A549 (cell line): Measurements from ENCODE around the gene PLCD1.
"Not testable (repeated sequence)": the region's sequence is repeated elsewhere in the genome, so short reads cannot be mapped to it uniquely, and the experiment has no call there.

Experiments
- CTCF ChIP-seq: fragments of >200 bp; sonication (Bioruptor Twin); formaldehyde crosslinking; IDR thresholded peaks from 3 replicates; pipeline ENCODE4 v1.5.1; 2016
- EHMT2 ChIP-seq: fragments of 200-600 bp; sonication (generic); IDR thresholded peaks from 2 replicates; pipeline ENCODE4 v1.6.1; 2016; ENCODE audit warnings: antibody characterized with exemption, low read depth, mild to moderate bottlenecking, moderate library complexity
- HDAC2 ChIP-seq: fragments of 200-600 bp; sonication (generic); IDR thresholded peaks from 2 replicates; pipeline ENCODE4 v1.6.1; 2016
- JUN ChIP-seq, 2 experiments: fragments of >200 bp; sonication (Bioruptor Twin); formaldehyde crosslinking; IDR thresholded peaks; 2 replicates in 1 of 2; 3 replicates in 1 of 2; pipeline ENCODE4 v1.6.1; 2016 to 2017
- JUNB ChIP-seq: fragments of >200 bp; sonication (Bioruptor Twin); formaldehyde crosslinking; IDR thresholded peaks from 2 replicates; pipeline ENCODE4 v1.6.1; 2016
- NFE2L2 ChIP-seq: fragments of 150-350 bp; conservative IDR thresholded peaks from 2 replicates; pipeline ENCODE4 v1.6.1; 2014; ENCODE audit warnings: low read length
- POLR2A ChIP-seq: IDR thresholded peaks from 2 replicates; pipeline ENCODE4 v1.6.1; 2012; ENCODE audit warnings: mild to moderate bottlenecking, low read length
- REST ChIP-seq: fragments of 200-600 bp; sonication (generic); IDR thresholded peaks from 2 replicates; pipeline ENCODE4 v1.6.1; 2016; ENCODE audit warnings: antibody characterized with exemption, mild to moderate bottlenecking, moderate library complexity
- SMC3 ChIP-seq: fragments of >200 bp; sonication (Bioruptor Twin); formaldehyde crosslinking; IDR thresholded peaks from 3 replicates; pipeline ENCODE4 v1.6.1; 2018; ENCODE audit warnings: inconsistent platforms
- ZFP36 ChIP-seq: fragments of 450-650 bp; IDR thresholded peaks from 2 replicates; pipeline ENCODE4 v1.6.1; 2014; ENCODE audit warnings: borderline replicate concordance; ENCODE audit not compliant: partially characterized antibody
- ZNF302 ChIP-seq: fragments of 250-450 bp; sonication (Bioruptor Pico); IDR thresholded peaks from 2 replicates; pipeline ENCODE4 v1.9.0; 2021; ENCODE audit warnings: inconsistent platforms, mild to moderate bottlenecking, moderate library complexity
- TF ChIP-seq, protein P1 (sequence below): fragments of >200 bp; sonication (Bioruptor Twin); formaldehyde crosslinking; IDR thresholded peaks from 3 replicates; pipeline ENCODE4 v1.6.1; 2016

DNA sequence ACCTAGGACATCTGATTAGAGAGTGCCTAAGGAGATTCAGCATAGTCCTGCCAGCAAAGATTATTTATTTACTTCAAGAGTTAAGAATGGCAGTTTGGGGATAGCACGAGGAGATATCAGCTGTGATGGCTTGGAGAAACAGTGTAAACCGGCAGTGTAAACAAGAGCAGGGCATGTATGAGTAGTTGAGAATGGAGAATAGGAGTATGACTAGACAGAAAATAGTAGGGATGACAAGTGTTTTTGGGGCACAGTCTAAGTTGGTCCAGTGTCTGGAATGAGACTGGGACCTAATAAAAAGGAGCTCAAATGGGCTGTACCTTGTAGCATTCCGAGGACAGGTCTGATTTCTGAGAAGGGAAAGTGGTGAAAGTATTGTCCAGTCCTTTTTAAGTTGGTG lies 47.6 kb upstream of the PLCD1 start:
- TF ChIP-seq EHMT2; CTCF; ZFP36; POLR2A; REST; SMC3; HDAC2; JUN (IDR thresholded peaks at IDR 0.05); JUNB; NFE2L2; ZNF302 (CRISPR knock-in tag): not testable (repeated sequence)
- TF ChIP-seq, protein P1, sequence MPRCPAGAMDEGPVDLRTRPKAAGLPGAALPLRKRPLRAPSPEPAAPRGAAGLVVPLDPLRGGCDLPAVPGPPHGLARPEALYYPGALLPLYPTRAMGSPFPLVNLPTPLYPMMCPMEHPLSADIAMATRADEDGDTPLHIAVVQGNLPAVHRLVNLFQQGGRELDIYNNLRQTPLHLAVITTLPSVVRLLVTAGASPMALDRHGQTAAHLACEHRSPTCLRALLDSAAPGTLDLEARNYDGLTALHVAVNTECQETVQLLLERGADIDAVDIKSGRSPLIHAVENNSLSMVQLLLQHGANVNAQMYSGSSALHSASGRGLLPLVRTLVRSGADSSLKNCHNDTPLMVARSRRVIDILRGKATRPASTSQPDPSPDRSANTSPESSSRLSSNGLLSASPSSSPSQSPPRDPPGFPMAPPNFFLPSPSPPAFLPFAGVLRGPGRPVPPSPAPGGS: not testable (repeated sequence)
